Urothelium cell line (cell line): ENCODE measurements around the gene RBM47.
A peak's percentile ranks its signal among the peaks of the same experiment; 100 is the strongest.

Experiments
- DNase-seq: peaks from one replicate; pipeline ENCODE4 v3.0.0; 2011; ENCODE audit warnings: low spot score, mixed read lengths
- FAIRE-seq: peaks from 2 replicates; lab custom pipeline; 2011; peaks lifted over from hg19 to GRCh38; lab: Jason Lieb, UNC

The RBM47 gene

GRCh38 chr4:40594261-40595178 is 35.1 kb downstream of the RBM47 start:
- no peak for FAIRE-seq
- no peak for DNase-seq

GRCh38 chr4:40592034-40592433 is 37.6 kb downstream of the RBM47 start:
- FAIRE-seq (no peak), DNase-seq (no peak)

GRCh38 chr4:40587826-40588225 is 41.8 kb downstream of the RBM47 start:
- DNase-seq = no peak
- no peak for FAIRE-seq

GRCh38 chr4:40587351-40587750 is 42.3 kb downstream of the RBM47 start:
- DNase-seq (no peak), FAIRE-seq (no peak)

- DNase-seq = no peak
- peak; percentile 44 for FAIRE-seq
Observed at GRCh38 chr4:40586729-40587128, 42.9 kb downstream of the RBM47 start.

GRCh38 chr4:40586034-40586433 is 43.6 kb downstream of the RBM47 start:
- DNase-seq (no peak), FAIRE-seq (no peak)

- FAIRE-seq (peak; percentile 56), DNase-seq (no peak)
Observed at GRCh38 chr4:40585201-40585799, 44.4 kb downstream of the RBM47 start.

GRCh38 chr4:40584517-40585141 is 45.0 kb downstream of the RBM47 start:
- FAIRE-seq (no peak), DNase-seq (no peak)

GRCh38 chr4:40583850-40584439 is 45.7 kb downstream of the RBM47 start:
- FAIRE-seq (no peak), DNase-seq (no peak)

- DNase-seq = no peak
Observed at GRCh38 chr4:40582413-40582812, 47.3 kb downstream of the RBM47 start.

GRCh38 chr4:40581254-40582140 is 48.2 kb downstream of the RBM47 start:
- no peak for FAIRE-seq
- no peak for DNase-seq

More at GRCh38 chr4:40582413-40582812, 47.3 kb downstream of the RBM47 start:
- FAIRE-seq = no peak

- FAIRE-seq = no peak
- no peak for DNase-seq
Observed at GRCh38 chr4:40579983-40580382, 49.7 kb downstream of the RBM47 start.

GRCh38 chr4:40577588-40578253 is 51.9 kb downstream of the RBM47 start:
- FAIRE-seq (no peak), DNase-seq (no peak)

GRCh38 chr4:40576651-40577480 is 52.8 kb downstream of the RBM47 start:
- FAIRE-seq (peak; percentile 77), DNase-seq (peak; percentile 67)

- FAIRE-seq (no peak), DNase-seq (no peak)
Observed at GRCh38 chr4:40575846-40576245, 53.8 kb downstream of the RBM47 start.

- FAIRE-seq (no peak), DNase-seq (no peak)
Observed at GRCh38 chr4:40573593-40574311, 55.9 kb downstream of the RBM47 start.

- no peak for FAIRE-seq
- DNase-seq = no peak
Observed at GRCh38 chr4:40572692-40573310, 56.9 kb downstream of the RBM47 start.

- no peak for DNase-seq
- no peak for FAIRE-seq
Observed at GRCh38 chr4:40571208-40571607, 58.5 kb downstream of the RBM47 start.
